HG03521 (cell line): ENCODE data around the gene UBE2N.

Experiments used
- ATAC-seq: cut with Tn5 transposase; IDR thresholded peaks from one replicate; pipeline ENCODE4 v1.9.1; 2021; ENCODE audit warnings: mild to moderate bottlenecking, moderate library complexity; ENCODE audit not compliant: unreplicated experiment

Gene UBE2N

GRCh38 chr12:93361151-93361919 lies 80.4 kb downstream of the UBE2N start:
- no peak for ATAC-seq

DNA sequence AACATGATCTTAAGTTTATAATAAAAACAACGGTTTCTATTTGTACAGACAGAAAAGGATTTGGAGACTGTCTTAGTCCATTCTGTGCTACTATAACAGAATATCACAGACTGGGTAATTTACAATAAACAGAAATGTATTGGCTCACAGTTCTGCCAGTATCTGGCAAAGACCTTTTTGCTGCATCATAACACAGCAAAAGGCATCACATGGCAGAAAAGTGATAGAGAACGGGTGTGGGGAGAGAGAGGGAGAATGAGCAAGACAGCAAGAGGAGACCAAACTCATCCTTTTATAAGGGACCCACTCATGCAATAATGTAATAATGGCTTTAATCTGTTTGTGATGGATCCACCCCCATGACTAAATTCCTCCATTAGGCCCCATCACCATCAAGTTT lies 81.1 kb downstream of the UBE2N start:
- ATAC-seq = no peak

DNA sequence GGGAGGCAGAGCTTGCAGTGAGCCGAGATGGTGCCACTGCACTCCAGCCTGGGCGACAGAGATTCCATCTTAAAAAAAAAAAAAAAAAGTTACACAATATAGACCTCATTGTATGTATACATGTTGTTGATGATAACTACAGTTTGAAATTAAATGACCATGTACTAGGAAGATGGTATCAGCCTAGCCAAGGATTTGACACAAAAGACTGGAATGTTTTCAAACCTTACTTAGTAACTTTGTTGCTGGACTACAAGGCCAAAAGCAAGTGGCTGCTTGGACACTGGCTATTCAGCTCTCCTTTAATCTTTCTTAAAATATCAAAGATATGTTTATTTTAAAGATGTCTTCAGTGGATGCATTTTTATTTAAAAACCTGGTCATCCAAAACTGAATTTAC lies 82.9 kb downstream of the UBE2N start:
- ATAC-seq = no peak

DNA sequence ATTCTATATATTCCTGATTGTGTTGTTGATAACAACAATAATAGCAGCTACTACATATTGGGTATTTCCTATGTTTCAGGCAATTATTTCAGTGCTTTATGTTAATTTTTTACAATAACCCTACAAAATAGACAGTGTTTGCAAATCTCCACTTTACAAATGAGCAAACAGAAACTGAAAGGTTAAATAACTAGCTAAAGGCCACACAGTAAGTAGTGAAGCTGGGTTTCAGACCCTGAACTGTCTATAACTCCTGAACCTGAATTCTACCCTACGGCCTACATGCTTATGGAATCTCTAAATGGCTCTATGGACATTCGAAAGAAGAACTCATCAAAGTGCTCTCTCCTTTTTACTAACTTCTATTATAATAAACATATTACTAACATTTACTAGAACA lies 83.7 kb downstream of the UBE2N start:
- peak; percentile 84 for ATAC-seq

- no peak for ATAC-seq
Observed at GRCh38 chr12:93356214-93356613, 85.5 kb downstream of the UBE2N start.
